ENCODE data around the gene TBX18. TPM values are rescaled to one million over a fixed set of nuclear protein-coding genes. Genes with fewer than 3 reads are reported as not detected.

Gene TBX18
- total RNA-seq, 4 donors from 2014 or later = 0.62 to 4.2 (median 2.7) TPM

DNA sequence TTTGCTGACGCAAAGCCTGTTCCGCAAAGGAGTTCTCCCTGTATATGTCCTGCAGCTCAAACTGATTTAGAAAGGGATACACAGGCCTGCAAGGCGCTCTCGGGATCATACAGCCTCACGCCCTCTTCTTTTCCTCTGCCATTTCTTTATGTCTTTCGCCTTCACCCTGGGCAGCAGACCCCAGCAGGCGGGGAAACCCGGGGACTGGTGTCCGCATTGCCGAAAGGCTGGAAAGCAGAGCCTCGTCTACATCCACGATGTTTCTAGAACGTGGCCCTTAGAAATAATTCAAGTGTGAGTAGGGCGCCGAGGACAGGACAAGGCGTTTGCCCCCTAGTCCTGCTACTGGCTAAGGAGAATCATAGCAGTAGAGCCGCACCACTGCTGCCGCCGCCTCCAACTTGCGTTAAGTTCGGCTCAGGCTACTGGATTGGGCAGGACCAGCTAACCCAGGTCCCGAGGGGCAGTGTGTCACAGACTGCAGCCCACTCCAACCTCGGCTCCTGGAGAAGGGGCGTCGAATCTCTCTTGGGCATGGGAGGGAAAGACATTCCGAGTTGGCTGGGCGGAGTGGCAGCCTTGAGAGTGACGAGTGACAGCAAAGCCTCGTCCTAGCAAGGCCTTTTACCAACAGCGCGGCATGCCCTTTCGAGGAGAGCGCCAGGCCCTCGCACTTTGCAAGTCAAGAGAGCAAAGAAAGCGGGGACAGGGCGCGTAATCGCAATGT, 2.6 kb upstream of the TBX18 start:
- Histone ChIP-seq H3K4me3 (no peak overlapping the region), H3K9me3 (no peaks in the 10 kb centered on the region), H3K4me1 (peaks cover 21% of the 10 kb centered on the region), H3K36me3 (no peaks in the 10 kb centered on the region), H3K27me3 (peaks cover 100% of the 10 kb centered on the region), H3K27ac (no peak overlapping the region)
- TF ChIP-seq POLR2AphosphoS5 (IDR thresholded peaks at IDR 0.05) (no peak), EP300 (IDR thresholded peaks at IDR 0.05) (no peak), POLR2A (IDR thresholded peaks at IDR 0.05) (no peak)
- TF ChIP-seq, protein P1, sequence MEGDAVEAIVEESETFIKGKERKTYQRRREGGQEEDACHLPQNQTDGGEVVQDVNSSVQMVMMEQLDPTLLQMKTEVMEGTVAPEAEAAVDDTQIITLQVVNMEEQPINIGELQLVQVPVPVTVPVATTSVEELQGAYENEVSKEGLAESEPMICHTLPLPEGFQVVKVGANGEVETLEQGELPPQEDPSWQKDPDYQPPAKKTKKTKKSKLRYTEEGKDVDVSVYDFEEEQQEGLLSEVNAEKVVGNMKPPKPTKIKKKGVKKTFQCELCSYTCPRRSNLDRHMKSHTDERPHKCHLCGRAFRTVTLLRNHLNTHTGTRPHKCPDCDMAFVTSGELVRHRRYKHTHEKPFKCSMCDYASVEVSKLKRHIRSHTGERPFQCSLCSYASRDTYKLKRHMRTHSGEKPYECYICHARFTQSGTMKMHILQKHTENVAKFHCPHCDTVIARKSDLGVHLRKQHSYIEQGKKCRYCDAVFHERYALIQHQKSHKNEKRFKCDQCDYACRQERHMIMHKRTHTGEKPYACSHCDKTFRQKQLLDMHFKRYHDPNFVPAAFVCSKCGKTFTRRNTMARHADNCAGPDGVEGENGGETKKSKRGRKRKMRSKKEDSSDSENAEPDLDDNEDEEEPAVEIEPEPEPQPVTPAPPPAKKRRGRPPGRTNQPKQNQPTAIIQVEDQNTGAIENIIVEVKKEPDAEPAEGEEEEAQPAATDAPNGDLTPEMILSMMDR (IDR thresholded peaks at IDR 0.05) = no peak
- DNase-seq (ENCODE audit: low spot score in 2 of 2) = no peak
- WGBS = 49% methylated on average over 34 of the region's 38 CpGs

DNA sequence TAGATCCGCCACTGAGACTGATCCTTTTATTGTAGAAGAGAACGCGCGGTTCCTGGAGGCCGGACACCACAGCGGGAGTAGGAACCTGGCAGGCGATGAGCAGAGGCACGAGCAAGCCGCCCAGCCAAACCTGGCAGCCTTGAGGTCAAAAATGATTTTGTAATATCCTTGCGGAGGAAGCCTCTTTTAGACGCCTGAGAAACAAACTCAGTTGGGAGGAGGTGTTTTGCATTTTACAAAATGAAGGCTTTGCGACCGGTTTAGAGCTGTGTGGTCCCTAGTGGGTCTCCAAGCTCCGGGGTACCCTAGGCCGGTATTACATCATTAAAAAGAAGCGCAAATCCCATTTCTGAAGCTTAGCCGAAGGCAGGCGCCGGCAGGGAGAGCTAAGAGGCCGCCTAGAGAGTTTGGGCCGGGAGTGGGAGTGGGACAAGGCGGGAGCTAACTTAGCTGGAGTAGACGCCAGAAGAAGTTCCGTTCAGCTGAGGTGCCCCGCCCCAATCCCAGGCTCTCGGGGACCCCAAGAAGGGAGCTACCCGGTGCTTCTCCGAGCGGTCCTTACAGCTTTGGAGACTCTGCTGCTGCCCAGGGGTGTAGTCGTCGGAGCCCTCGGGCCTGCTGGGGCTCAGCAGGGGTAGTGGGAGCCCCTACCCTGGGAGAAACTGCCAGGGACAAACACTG, 1.9 kb upstream of the TBX18 start:
- Histone ChIP-seq H3K27me3 (peaks cover 100% of the 10 kb centered on the region), H3K9me3 (no peaks in the 10 kb centered on the region), H3K4me3 (no peak overlapping the region), H3K27ac (no peak overlapping the region), H3K36me3 (no peaks in the 10 kb centered on the region), H3K4me1 (peaks cover 21% of the 10 kb centered on the region)
- no peak for TF ChIP-seq EP300 (IDR thresholded peaks at IDR 0.05)
- no peak for TF ChIP-seq POLR2A (IDR thresholded peaks at IDR 0.05)
- no peak for TF ChIP-seq POLR2AphosphoS5 (IDR thresholded peaks at IDR 0.05)
- TF ChIP-seq, protein P1 (IDR thresholded peaks at IDR 0.05) = no peak
- WGBS = 34% methylated on average over 32 of the region's 32 CpGs
- DNase-seq (ENCODE audit: low spot score in 2 of 2) = no peak

DNA sequence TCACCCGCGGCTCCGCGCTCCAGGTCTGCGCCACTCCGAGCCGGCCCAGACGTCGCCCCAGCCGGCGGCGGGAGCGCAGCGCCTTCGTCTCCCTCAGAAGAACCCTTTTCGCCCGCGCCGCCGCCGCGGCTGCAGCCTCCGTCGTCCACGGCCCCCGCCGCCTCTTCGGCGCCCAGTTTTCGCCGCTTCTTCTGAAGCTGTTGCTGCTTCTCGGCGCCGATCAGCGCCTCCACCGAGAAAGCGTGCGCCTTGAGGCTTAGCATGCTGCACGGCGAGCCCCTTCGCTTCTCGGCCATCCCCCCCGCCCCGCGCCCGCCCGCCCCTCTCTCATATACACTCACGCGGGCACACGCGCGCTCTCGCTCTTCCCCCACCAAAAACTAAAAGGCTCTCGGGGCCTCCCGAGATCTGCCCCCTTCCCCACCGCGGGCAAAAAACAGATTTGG, 489 bp downstream of the TBX18 start:
- Histone ChIP-seq H3K9me3 (no peaks in the 10 kb centered on the region), H3K4me1 (peaks cover 21% of the 10 kb centered on the region), H3K4me3 (peak overlapping the region; percentile 61), H3K27me3 (peaks cover 85% of the 10 kb centered on the region), H3K36me3 (no peaks in the 10 kb centered on the region), H3K27ac (peak overlapping the region; percentile 85)
- DNase-seq (ENCODE audit: low spot score in 2 of 2) = no peak
- TF ChIP-seq, protein P1 (IDR thresholded peaks at IDR 0.05) = no peak
- 3% methylated on average over 7 of the region's 57 CpGs for WGBS

DNA sequence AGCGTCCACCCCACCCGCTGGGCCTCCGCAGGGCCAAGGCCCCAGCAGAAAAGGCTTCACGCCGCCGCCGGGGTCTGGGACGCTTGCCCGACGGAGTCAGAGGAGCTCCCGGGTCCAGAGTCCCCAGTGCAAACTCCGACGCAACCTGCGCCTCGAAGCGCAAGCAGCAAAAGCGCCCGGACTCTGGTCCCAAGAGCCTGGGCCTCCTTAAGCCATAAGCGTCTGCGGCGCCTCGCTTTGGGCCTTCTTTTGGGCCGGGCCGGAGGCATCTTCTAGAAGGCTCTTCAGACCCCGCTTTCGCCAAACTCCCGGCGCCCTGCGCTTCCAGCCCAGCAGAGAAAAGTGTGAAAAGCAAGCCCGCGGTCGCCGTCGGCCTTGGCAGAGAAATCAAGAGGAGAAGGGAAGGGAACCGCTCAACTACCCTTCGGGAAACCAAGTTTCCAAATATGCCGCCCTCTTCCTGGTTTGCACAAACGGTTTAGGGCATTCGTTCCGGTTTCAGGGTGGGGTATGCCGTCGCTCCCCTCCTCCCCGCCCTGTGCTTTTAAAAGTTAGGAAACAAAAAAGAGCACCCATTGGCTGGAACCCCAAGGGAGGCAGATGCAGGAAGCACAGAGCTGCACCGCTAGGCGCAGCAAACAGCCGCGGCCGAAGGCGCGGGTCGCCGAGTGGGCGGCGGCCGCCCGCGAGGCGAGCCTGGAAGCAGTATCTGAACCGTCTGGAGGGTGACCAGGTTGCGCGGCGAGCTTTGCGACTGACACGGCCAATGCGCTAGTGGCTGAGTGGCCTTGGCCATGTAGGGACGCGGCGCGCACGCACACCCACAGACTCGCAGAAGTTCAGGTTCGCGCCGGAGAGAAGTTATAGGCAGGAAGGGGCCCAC, 1.2 kb downstream of the TBX18 start:
- peak; percentile 79 to 89 for DNase-seq (ENCODE audit: low spot score in 2 of 2)
- TF ChIP-seq POLR2A (IDR thresholded peaks at IDR 0.05) (no peak), POLR2AphosphoS5 (IDR thresholded peaks at IDR 0.05) (peak in 1 of 3 donors; percentile 32), EP300 (IDR thresholded peaks at IDR 0.05) (no peak)
- TF ChIP-seq, protein P1 (IDR thresholded peaks at IDR 0.05) = no peak
- Histone ChIP-seq H3K27ac (peak overlapping the region; percentile 85), H3K9me3 (no peaks in the 10 kb centered on the region), H3K4me3 (peak overlapping the region; percentile 61), H3K4me1 (peaks cover 21% of the 10 kb centered on the region), H3K36me3 (no peaks in the 10 kb centered on the region), H3K27me3 (peaks cover 85% of the 10 kb centered on the region)
- WGBS = 2% methylated on average over 53 of the region's 74 CpGs

Data from suprapubic skin (tissue), 4 donors.